Measurements from ENCODE around the gene SEC22A. TPM values are rescaled to one million over a fixed set of nuclear protein-coding genes. Genes with fewer than 3 reads are reported as not detected.

The SEC22A gene
- total and polyA plus RNA-seq, 2 of the 8 experiments (the other 6 are each of a cell fraction or from before 2014, with no cell fraction given) = 10.6 to 17.1 TPM

GRCh38 chr3:123299581-123299980 is 97.8 kb downstream of the SEC22A start:
- ChIA-PET POLR2A (ENCODE audit: partially characterized antibody) (interaction anchor here (0.7 to 7.0 kb wide), 5 partner anchors 9 to 21 kb away, joined by 3 to 35 read pairs (median 3); no protein-coding TSS in a partner anchor), CTCF (ENCODE audit: partially characterized antibody) (interaction anchor here (0.5 to 17.6 kb wide), 9 partner anchors 8 to 356 kb away, joined by 3 to 245 read pairs (median 12); no protein-coding TSS in a partner anchor)
- Histone ChIP-seq H3K79me2 (ENCODE audit: control insufficient read depth in 1 of 2, insufficient read depth in 2 of 2, low read length in 2 of 2) (no peaks in the 10 kb centered on the region), H3K27me3 (replicated peaks in 1 of 4; ENCODE audit: control insufficient read depth in 3 of 4, extremely low read depth in 1 of 4, insufficient read depth in 3 of 4, low read length in 3 of 4) (no peaks in the 10 kb centered on the region), H3K27ac (ENCODE audit: low read depth, low read length) (no peak overlapping the region), H3K9me3 (ENCODE audit: insufficient read depth in 2 of 2, low read depth in 1 of 2, low read length in 1 of 2) (no peaks in the 10 kb centered on the region), H3K4me2 (ENCODE audit: insufficient read depth in 1 of 2, low read depth in 2 of 2, low read length in 2 of 2) (no peak overlapping the region), H2BK15ac (ENCODE audit: low read length) (no peak overlapping the region), H4K20me1 (replicated peaks in 1 of 2; ENCODE audit: control insufficient read depth in 1 of 2, insufficient read depth in 2 of 2, low read length in 2 of 2) (peaks cover 0 to under 1% of the 10 kb centered on the region in 2 experiments), H4K8ac (ENCODE audit: extremely low read depth, insufficient read depth, low read length) (peak overlapping the region; percentile 35), H3K56ac (replicated peaks; ENCODE audit: insufficient read length, low read depth, low read length) (no peak overlapping the region), H2BK5ac (ENCODE audit: low read depth, low read length) (no peak overlapping the region; the same call in 1 of the 2 replicates), H2BK20ac (ENCODE audit: low read length) (no peak overlapping the region), H2AK5ac (ENCODE audit: low read depth, low read length) (no peak overlapping the region), H3K4ac (replicated peaks; ENCODE audit: insufficient read length, low read depth, low read length) (no peak overlapping the region), H4K5ac (ENCODE audit: insufficient read length, low read depth, low read length) (no peak overlapping the region), H3K18ac (ENCODE audit: extremely low read depth, low read length) (no peak overlapping the region), H4K91ac (replicated peaks; ENCODE audit: insufficient read length, low read length) (no peak overlapping the region), H3K79me1 (ENCODE audit: low read depth, low read length) (no peaks in the 10 kb centered on the region), H2BK12ac (ENCODE audit: low read depth, low read length) (no peak overlapping the region), H3K23ac (ENCODE audit: insufficient read length) (no peak overlapping the region), H3K23me2 (ENCODE audit: low read depth, low read length) (no peaks in the 10 kb centered on the region), H3K36me3 (ENCODE audit: control insufficient read depth in 2 of 4, insufficient read depth in 4 of 4, low read length in 3 of 4) (peaks cover 0 to 12% (median 4%) of the 10 kb centered on the region in 4 experiments; a peak in 4 of 8 replicates), H3K4me1 (replicated peaks in 1 of 4; ENCODE audit: control insufficient read depth in 3 of 4, insufficient read depth in 4 of 4, low read length in 3 of 4) (no peaks in the 10 kb centered on the region), H3K9ac (replicated peaks in 1 of 4; ENCODE audit: extremely low read depth in 1 of 4, low read depth in 3 of 4, low read length in 3 of 4) (no peak overlapping the region), H3K14ac (ENCODE audit: insufficient read length) (no peak overlapping the region), H2BK120ac (replicated peaks; ENCODE audit: low read depth, low read length) (no peak overlapping the region), H3K4me3 (ENCODE audit: extremely low read depth in 1 of 4, insufficient read depth in 2 of 4, low read depth in 3 of 4, low read length in 4 of 4) (no peak overlapping the region), H2AFZ (ENCODE audit: low read length) (no peak overlapping the region)
- FAIRE-seq (no peak), DNase-seq (ENCODE audit: low read depth in 1 of 2, low spot score in 2 of 2) (no peak)
- TF ChIP-seq MAX (IDR thresholded peaks at IDR 0.05) (no peak), EP300 (IDR thresholded peaks at IDR 0.05; ENCODE audit: borderline replicate concordance in 1 of 2, low read depth in 2 of 2, low read length in 2 of 2) (no peak), CBX5 (IDR thresholded peaks at IDR 0.05; ENCODE audit: low read depth, low read length) (no peak), KDM1A (IDR thresholded peaks at IDR 0.05; ENCODE audit: borderline replicate concordance, low read length) (no peak), ATF2 (IDR thresholded peaks at IDR 0.05; ENCODE audit: low read length) (no peak), NRF1 (IDR thresholded peaks at IDR 0.05; ENCODE audit: low read depth, low read length) (no peak), TBP (IDR thresholded peaks at IDR 0.05; ENCODE audit: low read depth, low read length) (no peak), TCF12 (IDR thresholded peaks at IDR 0.05; ENCODE audit: low read depth, low read length) (no peak), SIX5 (IDR thresholded peaks at IDR 0.05; ENCODE audit: low read depth, low read length) (no peak), SAP30 (IDR thresholded peaks at IDR 0.05; ENCODE audit: insufficient read depth, insufficient replicate concordance, low read length) (no peak), PHF8 (conservative IDR thresholded peaks at IDR 0.05; ENCODE audit: low read depth, low read length) (no peak), BCL11A (IDR thresholded peaks at IDR 0.05; ENCODE audit: low read depth in 2 of 2, low read length in 2 of 2) (no peak)
- WGBS, 2 experiments (ENCODE audit: extremely low coverage in 1 of 2, insufficient coverage in 1 of 2, insufficient read length in 1 of 2, insufficient replicate concordance in 2 of 2, low coverage in 1 of 2, low lambda C conversion rate in 2 of 2, missing lambda C conversion rate in 1 of 2) = 87% methylated on average over 7 of the region's 8 CpGs; no CpG with 5 or more reads in 1 of the 2 experiments
